Activated gamma-delta T cell treated with anti-CD3 and anti-CD28 coated beads, Interleukin-2, amount 50 U/mL, for 16 hours (primary cell): ENCODE results near the gene APBA3.
"Not testable (repeated sequence)": the region's sequence is repeated elsewhere in the genome, so short reads cannot be mapped to it uniquely, and the experiment has no call there.

ENCODE experiments used
- DNase-seq: peaks from one replicate; pipeline ENCODE4 v3.0.0-alpha.2; 2020; ENCODE audit warnings: low read depth

The APBA3 gene

DNA sequence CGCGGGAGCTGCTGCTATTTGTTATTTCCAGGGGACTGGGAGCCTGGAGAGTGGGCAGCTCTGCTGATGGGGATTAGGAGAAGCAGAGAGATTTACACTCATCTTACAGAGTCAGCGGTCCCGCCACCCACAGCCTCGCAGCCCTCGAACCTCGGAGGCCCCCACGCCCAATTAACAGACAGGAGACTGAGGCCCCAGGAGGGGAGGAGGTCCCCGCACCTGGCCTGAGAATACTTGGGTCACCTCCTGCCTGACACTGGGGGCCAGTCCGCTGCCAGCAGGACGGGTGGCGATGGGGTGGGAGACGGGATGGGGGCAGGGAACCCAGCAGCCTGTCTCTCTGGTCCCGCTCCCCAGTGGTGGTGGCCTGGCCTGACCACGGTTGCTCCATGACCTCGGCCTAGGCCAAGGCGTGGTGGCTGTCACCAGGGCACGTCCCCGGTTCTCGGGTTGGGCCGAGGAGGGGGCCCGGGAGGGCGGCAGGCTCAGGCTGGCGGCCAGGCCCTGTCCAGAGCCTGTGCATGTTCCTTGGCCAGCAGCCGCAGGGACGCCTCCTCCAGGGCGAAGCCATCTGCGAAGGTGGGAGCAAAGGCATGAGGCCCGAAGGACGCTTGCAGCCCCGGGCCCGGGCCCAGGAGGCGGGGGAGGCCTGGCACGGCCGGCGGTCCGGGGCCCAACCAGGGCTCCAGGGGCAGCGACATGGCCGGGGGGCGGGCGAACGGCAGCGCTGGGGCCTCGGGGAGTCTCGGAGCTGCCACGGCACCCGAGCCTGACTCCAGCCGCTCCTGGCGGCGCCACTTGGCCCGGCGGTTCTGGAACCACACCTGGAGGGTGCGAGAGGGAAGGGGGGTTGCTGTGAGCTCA is 8.9 kb upstream of the APBA3 start:
- DNase-seq = no peak

DNA sequence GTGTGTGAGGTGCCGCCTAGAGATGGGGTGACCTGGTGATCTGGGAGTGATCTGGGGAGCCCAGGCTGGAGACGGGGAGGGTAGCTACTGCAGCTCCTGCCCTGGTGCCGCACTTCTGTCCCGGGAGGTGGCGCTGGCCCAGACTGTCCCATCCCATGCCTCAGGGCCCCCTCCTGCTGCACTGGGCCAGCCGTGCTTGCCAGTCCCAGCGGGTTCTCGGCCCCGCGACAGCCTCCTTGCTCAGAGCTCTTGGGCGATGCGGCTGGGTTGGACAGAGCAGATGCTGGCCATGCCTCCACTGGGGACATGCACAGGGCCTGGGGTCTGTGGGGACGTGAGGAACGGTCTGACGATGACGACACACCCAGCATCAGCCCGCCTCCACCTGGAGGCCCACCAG is 8.0 kb upstream of the APBA3 start:
- no peak for DNase-seq

DNA sequence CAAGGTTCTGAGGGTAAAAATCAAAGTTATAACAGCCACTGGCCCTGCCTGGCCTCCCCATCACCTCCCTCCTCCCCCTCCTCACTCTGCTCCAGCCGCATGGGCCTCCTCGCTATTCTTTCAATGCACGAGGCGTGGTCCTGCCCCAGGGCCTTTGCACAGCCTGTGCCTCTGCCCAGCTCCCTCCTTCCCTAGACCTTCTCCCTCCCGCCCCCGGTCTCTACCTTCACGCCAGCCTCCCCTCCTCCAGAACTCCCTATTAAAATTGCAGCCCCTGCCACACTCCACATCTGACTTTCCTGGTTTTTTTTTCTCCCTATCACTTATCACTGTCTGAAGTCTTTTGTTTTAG is 7.2 kb upstream of the APBA3 start:
- no peak for DNase-seq

DNA sequence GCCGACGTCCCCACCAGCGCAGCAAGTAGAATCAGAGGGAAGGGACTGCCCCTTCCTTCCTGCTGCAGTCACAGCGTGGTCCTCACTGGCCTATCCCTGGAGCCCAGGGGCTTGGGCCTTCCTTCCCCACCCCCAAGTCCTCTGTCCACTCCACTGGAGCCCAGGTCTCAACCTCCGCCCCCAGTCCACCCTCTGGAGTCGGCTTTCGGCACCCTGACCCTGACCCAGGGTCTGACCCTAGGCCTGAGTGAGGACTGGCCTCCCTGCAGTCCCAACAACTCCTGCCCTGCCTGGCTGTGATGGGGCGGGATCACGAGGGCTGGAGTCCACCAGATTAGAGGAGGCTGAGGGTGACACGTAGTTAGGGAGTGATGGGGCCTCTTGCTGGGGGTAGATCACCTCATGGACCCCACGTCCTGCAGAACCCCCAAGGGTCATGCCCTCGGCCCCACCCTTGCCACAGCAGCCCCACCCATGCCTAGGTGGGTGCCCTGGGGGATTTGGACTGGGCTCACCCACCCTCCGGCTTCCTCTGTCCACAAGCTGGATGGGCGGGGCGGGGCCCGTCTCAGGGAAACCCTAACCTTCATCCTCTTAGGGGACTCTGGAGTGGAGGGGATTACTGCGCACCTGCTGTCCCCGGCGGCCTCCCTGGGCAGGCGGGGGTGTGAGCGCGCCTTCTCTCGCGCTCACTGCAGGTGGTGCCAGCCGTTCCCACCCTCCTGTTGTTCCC is 6.7 kb upstream of the APBA3 start:
- DNase-seq = no peak

DNA sequence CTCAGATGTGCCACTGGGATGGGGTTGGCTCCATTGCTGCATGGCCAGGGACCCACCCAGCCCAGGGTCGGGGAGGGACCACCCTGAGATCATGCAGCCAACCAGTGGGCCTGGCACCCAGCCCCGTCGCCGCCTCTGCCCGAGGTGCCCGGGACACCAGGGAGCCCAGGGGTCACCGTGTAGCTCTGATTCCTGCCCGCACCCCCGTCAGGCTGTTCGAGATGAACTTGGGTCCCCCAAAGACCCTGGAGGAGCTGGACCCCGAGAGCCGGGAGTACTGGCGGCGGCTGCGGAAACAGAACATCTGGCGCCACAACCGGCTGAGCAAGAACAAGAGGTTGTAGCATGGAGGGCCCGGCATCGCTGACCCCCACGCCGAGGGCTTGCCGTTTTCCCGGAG is 5.6 kb upstream of the APBA3 start:
- no peak for DNase-seq

DNA sequence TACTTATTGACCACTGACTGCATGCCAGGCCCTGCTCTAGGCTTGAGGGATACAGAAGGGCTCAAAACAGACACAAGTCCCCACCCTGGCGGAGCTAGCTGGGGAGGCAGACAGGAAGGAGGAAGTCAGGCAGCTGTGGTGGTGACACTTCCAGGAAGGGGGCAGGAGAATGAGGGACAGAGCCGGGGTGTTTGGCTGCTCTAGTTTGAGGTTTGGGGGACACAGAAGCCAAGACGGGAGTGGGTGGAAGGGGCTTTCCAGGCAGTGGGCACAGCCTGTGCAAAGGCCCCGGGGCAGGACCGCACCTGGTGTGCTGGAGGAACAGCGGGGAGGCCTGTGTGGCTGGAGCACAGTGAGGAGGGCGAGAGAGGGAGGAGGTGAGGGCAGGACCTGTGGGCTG is 5.0 kb upstream of the APBA3 start:
- no peak for DNase-seq

DNA sequence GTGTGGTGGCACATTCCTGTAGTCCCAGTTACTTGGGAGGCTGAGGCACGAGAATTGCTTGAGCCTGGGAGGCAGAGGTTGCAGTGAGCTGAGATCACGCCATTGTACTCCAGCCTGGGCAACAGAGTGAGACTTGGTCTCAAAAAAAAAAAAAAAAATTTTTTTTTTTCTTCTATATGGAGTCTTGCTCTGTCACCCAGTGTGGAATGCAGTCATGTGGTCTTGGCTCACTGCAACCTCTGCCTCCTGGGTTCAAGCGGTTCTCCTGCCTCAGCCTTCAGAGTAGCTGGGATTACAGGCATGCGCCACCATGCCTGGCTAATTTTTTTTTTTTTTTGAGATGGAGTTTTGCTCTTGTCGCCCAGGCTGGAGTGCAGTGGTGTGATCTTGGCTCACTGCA is 4.3 kb upstream of the APBA3 start:
- DNase-seq = not testable (repeated sequence)

DNA sequence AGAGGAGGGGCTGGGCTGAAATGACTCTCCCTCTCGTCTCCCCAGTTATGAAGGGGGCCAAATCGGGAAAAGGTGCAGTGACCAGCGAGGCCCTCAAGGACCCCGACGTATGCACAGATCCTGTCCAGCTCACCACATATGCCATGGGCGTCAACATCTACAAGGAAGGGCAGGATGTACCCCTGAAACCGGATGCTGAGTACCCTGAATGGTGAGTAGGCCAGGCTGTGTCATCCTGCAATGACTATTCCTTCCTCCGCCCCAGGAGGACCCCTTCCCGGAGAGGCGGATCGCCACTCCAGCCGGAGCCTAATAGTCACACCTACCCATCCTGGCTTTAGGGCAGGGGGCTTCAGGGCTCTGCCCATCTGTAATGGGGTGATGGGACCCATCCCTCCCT is 3.6 kb upstream of the APBA3 start:
- DNase-seq = no peak

DNA sequence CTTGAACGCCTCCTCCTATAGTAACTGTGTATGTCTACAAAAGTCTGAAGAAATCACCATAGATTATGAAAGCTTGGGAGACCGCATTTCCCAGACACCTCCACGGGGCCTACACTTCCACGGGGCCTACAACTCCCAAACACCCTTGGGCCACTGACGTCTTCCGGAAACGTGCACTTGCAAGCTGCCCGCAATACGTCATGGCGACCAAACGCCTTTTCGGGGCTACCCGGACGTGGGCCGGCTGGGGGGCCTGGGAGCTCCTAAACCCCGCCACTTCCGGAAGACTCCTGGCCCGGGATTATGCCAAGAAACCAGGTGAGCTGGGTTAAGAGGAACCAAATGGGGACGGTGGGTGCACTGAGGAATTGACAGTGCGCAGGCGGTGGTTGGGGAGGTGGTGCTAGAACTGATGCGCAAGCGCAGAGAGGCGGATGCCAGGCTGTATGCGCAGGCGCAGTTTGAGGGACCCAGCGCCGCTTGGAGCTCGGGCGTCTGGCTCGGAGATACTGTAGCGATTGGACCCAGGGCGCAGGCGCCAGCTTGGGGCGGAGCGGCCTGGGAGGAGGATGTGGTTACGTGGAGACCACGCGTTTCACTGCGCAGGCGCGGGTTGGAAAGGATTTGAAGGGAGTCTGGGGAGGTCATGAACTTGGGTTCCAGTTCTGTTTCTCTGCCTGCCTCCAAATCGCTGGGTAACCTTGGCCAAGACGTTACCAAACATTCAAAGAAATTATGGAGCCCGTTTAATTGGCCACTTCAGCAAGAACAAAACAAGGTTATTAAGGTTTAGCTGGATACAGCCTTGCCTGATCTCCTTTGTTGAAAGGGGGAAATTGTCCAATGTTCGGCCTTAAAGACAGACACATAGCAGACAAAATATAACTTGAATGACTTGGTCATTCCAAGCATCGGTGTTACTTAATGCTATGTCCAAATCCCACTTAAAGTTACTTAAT is 1.3 kb upstream of the APBA3 start, which contains the start of gene MRPL54:
Gene MRPL54, plus strand, starts transcription at position 182 of the 959 bp plus-strand sequence. Its CDS starts 19 bp downstream, at position 201.
- DNase-seq = peak; percentile 97

DNA sequence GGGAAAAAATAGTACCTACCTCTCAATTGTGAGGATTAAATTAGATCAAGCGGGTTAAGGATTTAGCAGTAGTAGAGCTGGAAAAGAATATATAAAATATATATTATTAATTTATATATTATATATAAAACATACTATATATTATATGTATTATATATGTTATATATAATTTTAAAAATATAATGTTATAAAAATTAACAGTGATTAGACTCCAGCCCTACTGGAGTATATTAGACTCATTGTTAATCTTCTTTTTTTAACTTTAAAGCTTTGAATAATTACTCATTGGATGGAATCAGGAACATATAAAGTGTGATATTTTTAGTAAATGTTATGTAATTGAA is 610 bp upstream of the APBA3 start:
- no peak for DNase-seq

DNA sequence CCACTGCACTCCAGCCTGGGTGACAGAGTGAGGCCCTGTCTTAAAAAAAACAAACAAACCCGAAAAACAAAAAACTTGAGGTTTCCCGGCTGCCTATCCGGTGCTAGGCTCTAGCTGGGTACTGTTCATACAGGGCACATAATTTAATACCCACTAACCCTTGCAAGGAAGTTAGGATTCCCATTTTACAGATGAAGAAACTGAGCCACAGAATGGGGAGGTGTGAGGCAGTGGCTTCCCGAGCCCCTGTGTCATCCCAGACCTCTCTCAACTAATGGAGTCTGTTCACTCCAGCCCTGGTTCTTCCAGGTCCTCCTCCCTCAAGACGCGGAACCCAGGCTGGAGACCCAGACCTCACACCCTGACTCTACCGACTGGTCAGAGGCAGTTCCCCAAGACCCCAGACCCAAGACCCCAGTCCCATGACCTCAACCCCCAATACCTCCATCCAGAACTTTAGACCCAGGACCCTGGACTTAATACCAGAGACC is 576 bp downstream of the APBA3 start:
- DNase-seq = no peak

DNA sequence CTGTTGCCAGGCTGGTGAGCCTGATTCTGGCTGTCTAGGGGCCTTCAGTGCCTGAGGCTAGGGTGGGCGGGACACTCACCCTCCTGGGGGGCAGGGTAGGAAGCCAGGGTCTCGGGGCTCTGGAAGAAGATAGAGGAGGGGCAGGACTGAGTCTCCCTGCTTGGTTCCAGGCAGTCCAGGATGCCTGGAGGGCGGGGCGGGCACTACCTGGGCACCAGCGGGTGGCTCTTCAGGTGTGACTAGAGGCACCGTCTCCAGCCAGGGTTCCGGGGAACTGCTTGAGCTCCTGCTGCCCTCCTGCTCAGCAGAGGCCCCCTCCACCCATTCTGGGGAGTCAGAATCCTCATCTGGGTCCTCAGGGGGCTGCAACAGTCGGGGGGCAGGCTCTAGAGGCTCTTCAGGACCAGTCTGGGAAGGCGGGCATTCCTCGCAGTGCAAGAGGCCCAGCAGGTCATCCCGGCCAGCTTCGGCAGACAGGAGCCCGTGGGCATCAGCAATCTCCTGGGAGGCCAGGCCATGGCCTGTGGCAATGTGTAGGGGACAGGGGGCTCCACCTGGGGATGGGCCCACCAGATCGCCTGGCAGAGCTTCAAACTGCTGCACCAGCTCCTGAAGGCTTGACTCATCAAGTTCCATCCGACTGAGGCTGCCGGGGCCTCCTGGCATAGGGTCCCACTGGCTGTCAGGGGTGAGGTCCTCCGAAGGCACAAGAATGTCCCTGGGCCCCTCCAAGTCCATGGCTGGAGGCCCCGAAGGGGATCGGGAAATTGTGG is 1.8 kb downstream of the APBA3 start:
- no peak for DNase-seq

DNA sequence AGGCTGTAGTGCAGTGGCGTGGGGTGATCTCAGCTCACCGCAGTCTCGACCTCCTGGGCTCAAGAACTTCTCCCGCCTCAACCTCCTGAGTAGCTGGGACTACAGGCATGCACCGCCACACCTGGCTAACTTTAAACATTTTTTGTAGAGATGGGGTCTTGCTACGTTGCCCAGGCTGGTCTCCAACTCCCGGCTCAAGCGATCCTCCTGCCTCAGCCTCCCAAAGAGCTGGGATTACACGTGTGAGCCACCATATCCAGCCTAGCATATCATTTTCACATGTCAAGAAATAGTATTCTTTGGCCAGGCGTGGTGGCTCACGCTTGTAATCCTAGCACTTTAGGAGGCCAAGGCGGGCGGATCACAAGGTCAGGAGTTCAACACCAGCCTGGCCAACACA is 3.2 kb downstream of the APBA3 start:
- DNase-seq = not testable (repeated sequence)

DNA sequence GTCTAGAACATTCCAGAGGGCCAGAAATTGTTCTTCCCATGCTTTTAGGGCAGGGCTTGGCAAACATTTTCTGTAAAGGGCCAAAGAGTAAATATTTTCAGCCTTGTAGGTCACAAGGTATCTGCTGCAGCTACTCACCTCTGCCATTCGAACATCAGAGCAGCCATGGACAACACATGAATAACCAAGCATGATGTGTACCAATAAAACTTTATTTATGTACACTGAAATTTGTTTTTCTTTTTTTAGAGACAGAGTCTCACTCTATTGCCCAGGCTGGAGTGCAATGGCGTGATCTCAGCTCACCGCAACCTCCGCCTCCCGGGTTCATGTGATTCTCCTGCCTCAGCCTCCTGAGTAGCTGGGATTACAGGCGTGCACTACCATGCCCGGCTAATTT is 3.8 kb downstream of the APBA3 start:
- DNase-seq = not testable (repeated sequence)

DNA sequence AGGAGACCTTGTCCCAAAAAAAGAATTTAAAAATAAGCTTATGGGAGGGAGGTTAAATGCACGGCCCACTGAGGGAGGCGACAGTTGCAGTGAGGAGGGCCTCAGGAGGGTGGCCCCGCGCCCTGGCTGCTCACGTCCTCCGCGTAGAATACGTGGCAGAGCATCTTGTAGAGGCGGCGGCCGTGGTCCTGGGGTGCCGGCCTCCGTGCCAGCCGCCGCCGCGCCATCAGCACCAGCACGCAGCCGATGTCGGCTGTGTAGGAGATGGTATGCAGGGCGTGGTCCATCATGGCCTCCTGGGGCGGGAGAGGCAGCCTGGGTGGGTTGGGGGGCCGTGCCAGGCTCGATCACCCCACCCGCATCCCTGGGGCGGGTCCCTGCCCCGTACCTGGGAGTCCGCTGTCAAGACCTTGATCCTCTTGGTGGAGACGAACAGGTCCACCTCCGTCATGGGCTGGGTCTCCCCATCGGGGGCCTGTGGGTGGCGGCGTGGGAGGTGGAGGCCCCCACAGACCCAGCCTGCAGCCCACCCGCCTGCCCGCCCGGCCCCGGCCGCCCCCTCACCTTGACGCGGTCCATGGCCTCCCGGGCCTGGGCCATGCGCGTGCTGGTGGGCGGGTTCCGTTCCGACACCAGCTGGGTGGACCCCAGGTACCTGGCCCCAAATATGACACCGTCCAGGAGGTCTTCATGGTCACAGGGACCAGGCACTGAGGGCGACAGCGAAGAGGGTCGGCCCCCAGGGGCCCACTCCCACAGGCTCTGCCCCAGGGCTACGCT is 7.7 kb downstream of the APBA3 start:
- DNase-seq = no peak

DNA sequence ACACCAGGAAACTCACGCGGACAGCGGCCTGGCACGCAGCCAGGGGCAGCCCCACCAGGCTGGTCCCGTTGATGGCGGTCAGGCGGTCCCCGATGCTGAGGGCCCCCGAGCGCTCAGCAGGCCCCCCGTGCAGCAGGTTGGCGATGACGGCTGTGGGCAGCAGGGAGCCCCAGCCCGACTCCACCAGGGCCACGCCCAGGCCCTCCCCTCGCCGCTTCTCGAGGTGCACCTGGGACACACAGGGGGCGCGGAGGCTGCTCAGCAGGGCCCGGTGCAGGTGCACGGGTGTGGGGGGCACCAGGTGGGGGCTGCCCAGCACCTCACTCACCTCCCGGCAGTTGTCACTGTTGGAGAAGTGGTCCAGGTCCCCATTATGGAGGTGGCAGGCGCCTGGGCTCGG is 9.0 kb downstream of the APBA3 start:
- DNase-seq = no peak

DNA sequence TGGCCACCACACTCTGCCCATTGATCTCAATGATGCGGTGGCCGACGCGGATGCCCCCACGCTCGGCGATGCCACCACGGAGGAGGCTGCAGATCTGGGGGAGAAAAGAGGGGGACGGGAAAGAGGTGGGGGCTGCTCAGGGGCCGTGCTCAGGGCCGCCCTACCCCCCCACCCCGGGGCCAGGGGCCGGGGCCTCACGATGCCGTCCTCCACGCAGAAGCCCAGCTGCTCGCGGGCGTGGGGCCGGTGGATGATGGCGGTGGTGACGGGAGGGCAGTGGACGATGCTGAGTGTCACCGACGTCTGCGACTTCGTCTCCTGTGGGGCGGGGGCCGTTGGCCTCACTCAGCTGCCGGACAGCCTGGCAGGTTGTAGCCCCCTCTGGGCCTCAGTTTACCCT is 10.3 kb downstream of the APBA3 start:
- no peak for DNase-seq

DNA sequence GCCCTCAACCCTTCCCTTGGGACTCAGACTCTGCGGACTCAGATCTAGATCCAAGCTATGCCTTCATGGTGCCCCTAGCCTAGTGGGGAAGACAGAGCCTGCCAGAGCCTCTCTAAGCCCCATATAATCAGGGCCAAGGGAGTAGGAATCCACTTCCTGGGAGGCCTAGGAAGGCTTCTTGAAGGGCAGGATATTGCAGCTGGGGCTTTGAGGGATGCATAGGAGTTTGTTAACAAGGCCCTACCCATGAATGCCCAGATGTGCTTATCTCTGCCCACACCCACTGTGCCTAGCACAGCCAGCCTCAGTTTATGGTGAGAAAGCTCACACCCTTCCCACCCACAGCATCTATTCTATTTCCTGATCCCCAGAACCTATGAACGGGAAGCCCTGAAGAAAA is 11.3 kb downstream of the APBA3 start:
- DNase-seq = no peak

DNA sequence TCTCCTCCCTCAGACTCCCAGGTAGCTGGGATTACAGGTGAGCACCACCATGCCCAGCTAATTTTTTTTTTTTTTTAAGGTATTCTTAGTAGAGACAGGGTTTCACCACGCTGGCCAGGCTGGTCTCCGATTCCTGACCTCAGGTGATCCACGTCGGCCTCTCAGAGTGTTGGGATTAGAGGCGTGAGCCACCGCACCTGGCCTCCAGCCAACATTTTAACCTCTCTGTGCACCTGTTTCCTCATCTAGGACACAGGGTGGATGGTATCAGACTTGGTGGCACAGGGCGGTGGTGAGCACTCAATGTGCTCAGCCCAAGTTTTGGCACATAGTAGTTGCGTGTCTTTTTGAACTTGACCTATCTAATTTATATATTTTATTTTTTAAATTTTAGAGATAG is 12.5 kb downstream of the APBA3 start:
- no peak for DNase-seq

DNA sequence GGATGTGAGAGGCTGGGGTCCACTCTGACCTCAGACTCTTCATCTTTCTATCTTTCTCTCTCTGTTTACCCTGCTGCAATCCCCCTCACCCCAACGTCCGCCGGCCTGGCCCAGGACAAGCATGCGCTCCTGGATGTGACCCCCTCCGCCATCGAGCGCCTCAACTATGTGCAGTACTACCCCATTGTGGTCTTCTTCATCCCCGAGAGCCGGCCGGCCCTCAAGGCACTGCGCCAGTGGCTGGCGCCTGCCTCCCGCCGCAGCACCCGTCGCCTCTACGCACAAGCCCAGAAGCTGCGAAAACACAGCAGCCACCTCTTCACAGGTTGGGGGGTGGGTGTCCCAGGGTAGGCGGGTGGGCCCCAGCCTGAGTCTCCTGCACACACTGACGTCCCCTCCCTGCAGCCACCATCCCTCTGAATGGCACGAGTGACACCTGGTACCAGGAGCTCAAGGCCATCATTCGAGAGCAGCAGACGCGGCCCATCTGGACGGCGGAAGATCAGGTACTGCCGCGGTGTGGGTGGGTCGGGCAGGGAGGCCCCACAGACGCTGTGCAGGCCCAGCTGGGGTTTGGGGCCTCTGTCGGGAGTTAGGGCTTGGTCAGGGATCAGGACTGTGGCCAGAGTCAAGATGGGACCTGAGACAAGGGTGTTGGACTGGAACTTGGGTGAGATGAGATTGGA is 15.0 kb downstream of the APBA3 start:
- DNase-seq = no peak
